GM12892 (cell line): ENCODE measurements around the gene SORT1.

ENCODE experiments used
- POLR2A ChIP-seq: IDR thresholded peaks from 2 replicates; pipeline ENCODE4 v1.6.1; 2011; ENCODE audit warnings: low read depth, low read length, control low read depth
- POLR2AphosphoS5 ChIP-seq: IDR thresholded peaks from 2 replicates; pipeline ENCODE4 v1.6.1; 2011; ENCODE audit warnings: low read depth, low read length, control low read depth
- TAF1 ChIP-seq: IDR thresholded peaks from 2 replicates; pipeline ENCODE4 v1.6.1; 2011; ENCODE audit warnings: low read depth, mild to moderate bottlenecking, control low read depth, low read length, borderline replicate concordance

DNA sequence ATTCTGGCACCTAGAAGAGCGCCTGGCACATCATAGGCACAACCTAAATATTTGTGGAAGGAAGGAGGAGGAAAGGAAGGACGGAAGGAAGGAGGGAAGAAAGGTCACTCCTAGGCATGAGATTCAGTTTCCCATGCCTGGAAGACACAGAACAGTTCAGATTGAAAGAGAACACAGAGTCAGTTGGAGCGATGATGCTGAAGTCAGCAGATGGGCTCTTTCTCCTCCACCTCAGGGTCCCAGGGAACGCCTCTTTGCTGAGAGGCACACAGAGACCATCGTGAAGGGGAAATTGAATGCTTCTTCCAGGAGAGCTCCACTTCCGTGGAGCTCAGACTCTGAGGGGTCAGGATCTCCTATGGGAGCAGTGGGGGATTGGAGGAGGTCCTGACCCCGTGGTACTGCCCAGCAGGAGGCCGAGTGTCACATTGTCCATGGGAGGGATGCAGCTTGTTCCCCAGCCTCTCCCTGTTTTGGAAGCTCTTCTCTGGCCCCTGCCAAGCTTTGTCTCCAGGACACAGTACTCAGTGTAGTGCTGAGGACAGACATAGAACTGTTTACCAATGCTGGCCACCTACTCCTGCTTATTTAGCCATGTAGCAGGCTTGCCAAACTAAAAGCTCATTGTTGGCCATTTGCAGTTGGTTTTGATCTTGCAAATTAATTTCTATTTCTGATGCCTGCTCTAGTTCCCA lies 93.3 kb downstream of the SORT1 start:
- TF ChIP-seq POLR2A (no peak), TAF1 (no peak), POLR2AphosphoS5 (no peak)
